K562 treated with DMSO at 1 percent for 4 hours (cell line): ENCODE measurements around the gene CRISP3. TPM values are rescaled to one million over a fixed set of nuclear protein-coding genes. Genes with fewer than 3 reads are reported as not detected.

Experiments
- total RNA-seq: library from RNA; unstranded; fragments of 300-600 nt; gene quantifications from 2 replicates; pipeline ENCODE4 v1.2.3, GENCODE V29; 2022; ENCODE audit not compliant: insufficient read depth

The CRISP3 gene
- total RNA-seq: 0.65 TPM in 1 of 2 replicates, not detected in the other

GRCh38 chr6:49744259-49744658, at the start of gene CRISP3:
CRISP3 (minus strand) TSS chr6:49744388; CDS start chr6:49744367, 21 bp downstream.

GRCh38 chr6:49787176-49787575, 43.0 kb upstream of the CRISP3 start, which contains the start of gene PGK2:
PGK2 (minus strand) TSS chr6:49787285; CDS start chr6:49787187, 98 bp downstream.

GRCh38 chr6:49713346-49713745, 30.8 kb downstream of the CRISP3 start, which contains the start of gene CRISP2:
CRISP2 (minus strand) TSS chr6:49713543; CDS start chr6:49709196, 4,347 bp downstream.

Other genes starting within 250 kb of the CRISP3 start
- not detected in 2 replicates for gene GLYATL3, start 244.5 kb downstream of the CRISP3 start, total RNA-seq
- not detected in 2 replicates for gene C6orf141, start 193.7 kb downstream of the CRISP3 start, total RNA-seq
- gene RHAG, start 107.5 kb downstream of the CRISP3 start, total RNA-seq: 138 and 195 TPM in 2 replicates
- not detected in 2 replicates for gene CRISP2, start 30.8 kb downstream of the CRISP3 start, total RNA-seq
- gene PGK2, start 42.9 kb upstream of the CRISP3 start, total RNA-seq: not detected in 2 replicates
- not detected in 2 replicates for gene CRISP1, start 122.1 kb upstream of the CRISP3 start, total RNA-seq
- gene DEFB114, start 219.8 kb upstream of the CRISP3 start, total RNA-seq: not detected in 2 replicates
- not detected in 2 replicates for gene DEFB113, start 225.2 kb upstream of the CRISP3 start, total RNA-seq